HG03378 (cell line): Measurements from ENCODE around the gene MPC1.
A peak's percentile ranks its signal among the peaks of the same experiment; 100 is the strongest.

Experiments
- ATAC-seq: cut with Tn5 transposase; IDR thresholded peaks from one replicate; pipeline ENCODE4 v1.9.1; 2021; ENCODE audit warnings: mild to moderate bottlenecking, moderate library complexity; ENCODE audit not compliant: unreplicated experiment

The MPC1 gene

GRCh38 chr6:166382933-166383801 is at the start of gene MPC1:
Gene MPC1, minus strand, starts transcription at chr6:166382940. Its CDS starts 64 bp downstream, at chr6:166382876.
- peak; percentile 78 for ATAC-seq

- ATAC-seq = no peak
These were observed 47.5 kb upstream of the MPC1 start for GRCh38 chr6:166430269-166430668.

GRCh38 chr6:166424431-166424830 is 41.7 kb upstream of the MPC1 start:
- no peak for ATAC-seq

DNA sequence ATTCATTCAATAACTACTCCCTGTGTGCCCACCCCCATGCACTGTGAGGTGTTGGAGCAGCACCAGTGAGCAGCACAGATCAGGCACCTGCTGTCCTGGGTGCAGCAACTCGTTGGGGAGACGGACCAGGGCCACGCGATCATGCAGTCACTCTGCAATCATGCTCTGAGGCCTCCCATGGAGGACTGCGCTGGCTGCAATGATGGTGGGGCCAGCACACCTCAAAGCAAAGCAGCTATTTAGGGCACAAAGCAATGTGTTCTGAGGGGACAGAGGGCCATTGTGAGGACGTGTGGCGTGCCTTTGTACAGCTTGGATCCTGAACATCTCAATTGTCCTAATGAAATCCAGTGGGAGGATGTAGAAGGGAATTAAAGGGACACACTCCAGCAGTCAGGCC is 41.0 kb upstream of the MPC1 start:
- no peak for ATAC-seq

DNA sequence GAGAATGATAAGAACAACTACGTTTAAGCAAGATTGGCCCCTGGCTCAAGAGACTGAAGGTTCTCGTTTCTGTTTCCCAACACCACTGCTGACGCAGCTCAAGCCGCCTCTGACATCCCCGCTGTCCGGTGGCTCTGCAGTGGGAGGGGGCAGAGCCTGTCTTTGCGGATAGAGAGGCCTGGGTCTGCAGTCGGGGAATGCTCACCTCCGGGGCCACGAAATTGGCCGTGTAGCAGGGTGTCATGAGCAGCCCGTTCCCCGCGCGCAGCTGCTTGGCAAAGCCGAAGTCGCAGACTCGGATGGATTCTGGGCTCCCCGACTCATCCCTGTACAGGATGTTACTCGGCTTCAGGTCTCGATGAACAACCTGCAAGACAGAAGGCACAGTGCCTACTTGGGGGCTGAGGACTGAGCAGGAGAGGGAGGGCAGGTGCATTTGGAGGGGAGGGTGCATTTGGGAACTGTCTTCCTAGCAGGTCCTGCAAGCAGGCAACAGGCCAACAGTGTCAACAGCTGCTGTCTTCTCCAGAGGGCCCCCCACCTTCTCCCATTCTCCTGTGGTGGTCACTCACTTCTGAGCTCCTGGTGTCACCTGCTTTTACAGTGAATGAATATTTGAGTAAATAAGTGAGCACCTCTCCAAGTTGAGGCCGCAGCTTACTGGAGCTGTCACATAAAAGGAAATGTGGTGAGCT is 40.5 kb upstream of the MPC1 start:
- ATAC-seq = no peak

GRCh38 chr6:166422201-166422940 is 39.6 kb upstream of the MPC1 start:
- ATAC-seq = no peak

GRCh38 chr6:166420351-166420750 is 37.6 kb upstream of the MPC1 start:
- no peak for ATAC-seq

DNA sequence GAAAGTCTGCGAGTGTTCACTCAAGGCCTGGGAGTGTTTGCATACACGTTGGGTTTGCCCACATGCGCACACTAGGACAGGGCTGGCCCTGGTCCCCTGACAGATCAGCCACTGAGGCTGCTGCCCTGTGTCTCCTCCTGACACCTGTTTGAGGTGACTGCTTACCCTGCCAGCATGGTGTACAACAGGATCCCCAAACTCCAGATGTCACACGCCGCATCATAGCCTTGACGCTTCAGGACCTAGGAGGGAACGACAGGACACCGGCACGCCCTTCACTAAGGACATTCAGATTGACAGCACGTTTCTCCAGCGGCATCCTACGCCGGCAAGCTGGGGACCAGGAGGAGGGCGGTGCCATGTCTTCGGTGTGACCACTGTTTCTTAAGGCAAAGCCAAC is 37.0 kb upstream of the MPC1 start:
- no peak for ATAC-seq

- ATAC-seq = peak; percentile 93
These were observed 36.5 kb upstream of the MPC1 start for GRCh38 chr6:166419286-166419685.

- no peak for ATAC-seq
These were observed 36.0 kb upstream of the MPC1 start for GRCh38 chr6:166418691-166419143.

DNA sequence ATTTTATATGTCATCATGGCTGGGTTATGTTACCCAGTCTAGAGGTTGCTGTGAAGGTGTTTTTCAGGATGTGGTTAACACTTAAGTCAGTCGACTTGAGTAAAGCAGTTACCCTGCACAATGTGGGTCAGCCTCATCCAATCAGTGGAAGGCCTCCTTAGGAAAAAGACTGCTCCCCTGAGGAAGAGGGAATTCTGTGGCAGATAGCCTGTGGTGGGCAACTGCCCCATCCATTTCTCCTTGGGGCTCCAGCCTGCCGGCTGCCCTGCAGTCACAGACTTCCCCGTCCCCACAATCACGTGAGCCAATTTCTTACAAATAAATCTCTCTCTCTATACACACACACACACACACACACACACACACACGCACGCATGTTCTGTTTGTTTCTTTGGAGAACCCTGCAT is 34.5 kb upstream of the MPC1 start:
- peak; percentile 65 for ATAC-seq

- ATAC-seq = no peak
These were observed 33.1 kb upstream of the MPC1 start for GRCh38 chr6:166415833-166416347.

DNA sequence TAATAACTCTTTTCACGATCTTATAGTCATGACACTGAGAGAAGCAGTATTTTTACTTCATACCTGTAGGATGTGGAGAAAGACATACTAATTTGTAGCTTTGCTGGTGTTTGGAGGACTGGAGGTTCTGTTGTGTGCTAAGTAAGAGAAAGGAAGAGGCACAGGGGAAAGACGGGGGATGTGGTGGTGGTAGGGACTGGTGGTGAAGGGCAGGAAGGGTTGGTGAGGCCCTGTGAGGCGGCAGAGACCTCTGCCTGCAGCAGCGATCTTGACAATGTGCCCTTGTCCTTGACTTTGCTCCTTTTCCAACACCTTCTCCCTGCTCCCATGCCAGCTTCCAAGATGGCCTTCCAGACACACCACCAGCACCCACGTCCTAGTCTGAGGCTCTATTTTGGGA is 32.6 kb upstream of the MPC1 start:
- no peak for ATAC-seq

GRCh38 chr6:166413491-166413951 is 30.8 kb upstream of the MPC1 start:
- ATAC-seq = no peak

GRCh38 chr6:166412911-166413384 is 30.2 kb upstream of the MPC1 start:
- ATAC-seq = no peak

GRCh38 chr6:166412156-166412910 is 29.6 kb upstream of the MPC1 start:
- ATAC-seq = no peak

- no peak for ATAC-seq
These were observed 29.0 kb upstream of the MPC1 start for GRCh38 chr6:166411721-166412151.

DNA sequence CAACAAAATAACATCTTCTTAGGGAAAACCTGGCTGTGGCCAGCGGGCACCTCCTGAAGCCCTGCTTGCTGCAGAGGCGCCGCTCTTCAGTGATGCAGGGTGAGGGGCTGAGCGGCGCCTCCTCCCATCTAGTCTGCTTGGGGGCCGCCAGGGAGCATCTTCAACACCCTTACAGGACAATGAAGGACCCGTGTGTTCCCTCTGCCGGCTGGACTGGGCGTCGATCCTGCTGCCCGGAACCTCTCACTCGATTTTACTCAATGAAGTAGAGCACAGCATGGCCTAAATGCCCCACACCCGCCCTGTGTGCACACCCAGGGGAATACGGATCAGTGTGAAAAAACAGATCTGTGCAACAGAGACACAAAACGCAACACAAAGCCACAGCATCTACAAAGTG is 28.5 kb upstream of the MPC1 start:
- no peak for ATAC-seq

DNA sequence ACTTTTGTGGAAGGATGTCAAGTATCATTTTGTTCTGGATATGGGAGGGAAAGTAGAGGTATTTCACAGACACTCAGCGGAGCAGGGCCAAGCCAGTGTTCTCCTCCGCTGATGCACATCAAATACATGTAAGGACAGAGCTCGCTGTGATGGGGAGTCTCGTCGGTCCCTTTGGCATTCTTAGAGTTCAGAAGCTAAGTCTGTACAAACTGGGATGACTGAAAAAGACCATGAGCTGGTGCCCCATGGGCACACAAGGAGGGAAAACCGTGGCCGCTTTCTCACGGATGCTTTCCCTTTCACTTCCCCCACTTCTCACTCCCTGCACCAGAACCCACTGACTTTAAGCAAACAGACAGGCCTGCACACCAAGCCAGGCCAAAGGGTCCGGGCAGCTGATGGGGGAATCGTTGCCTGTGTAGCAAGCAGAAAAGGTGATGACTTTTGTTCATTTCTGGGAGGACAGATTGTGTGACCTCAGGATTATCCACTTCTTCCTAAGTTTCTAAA is 27.7 kb upstream of the MPC1 start:
- no peak for ATAC-seq
